ENCODE data around the gene RAET1E. TPM values are rescaled to one million over a fixed set of nuclear protein-coding genes. Genes with fewer than 3 reads are reported as not detected.
"Not testable (repeated sequence)": the region's sequence is repeated elsewhere in the genome, so short reads cannot be mapped to it uniquely, and the experiment has no call there.

RAET1E gene
- total RNA-seq, 1 donor from 2014 or later: not detected

DNA sequence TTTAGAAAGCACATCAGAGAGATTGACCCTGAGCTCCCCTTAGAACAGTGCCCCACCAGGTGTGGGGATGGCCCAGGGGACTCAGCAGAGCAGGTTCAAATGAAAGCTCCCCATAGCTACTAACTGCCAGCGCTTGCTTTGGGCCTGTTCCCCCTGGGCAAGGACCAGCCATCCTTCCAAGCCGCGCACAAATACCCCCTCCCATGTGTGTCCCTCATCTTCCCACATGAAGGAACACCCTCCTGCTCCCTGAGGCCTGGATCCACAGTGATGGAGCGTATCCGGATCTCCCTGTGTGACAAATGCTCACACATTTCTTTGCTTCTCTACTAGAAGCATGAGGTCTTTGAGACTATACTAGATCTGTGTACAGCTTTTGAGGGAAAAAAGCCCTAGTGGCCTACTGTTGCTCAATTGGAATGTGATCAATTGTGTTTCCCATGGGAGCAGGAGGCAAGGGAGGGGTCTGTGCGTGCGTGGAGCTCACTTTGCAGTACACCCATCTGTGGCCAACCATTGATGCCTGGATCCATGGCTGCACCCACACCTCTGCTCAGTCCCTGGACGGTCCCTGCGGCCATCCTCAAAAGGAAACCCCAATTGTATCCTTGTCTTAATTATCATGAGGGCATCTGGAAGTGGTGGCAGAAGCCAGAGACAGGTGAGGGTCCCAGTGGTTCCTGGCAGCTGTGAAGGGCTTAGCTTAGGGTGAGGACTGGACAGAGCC, 26.5 kb upstream of the RAET1E start:
- TF ChIP-seq, protein P1, sequence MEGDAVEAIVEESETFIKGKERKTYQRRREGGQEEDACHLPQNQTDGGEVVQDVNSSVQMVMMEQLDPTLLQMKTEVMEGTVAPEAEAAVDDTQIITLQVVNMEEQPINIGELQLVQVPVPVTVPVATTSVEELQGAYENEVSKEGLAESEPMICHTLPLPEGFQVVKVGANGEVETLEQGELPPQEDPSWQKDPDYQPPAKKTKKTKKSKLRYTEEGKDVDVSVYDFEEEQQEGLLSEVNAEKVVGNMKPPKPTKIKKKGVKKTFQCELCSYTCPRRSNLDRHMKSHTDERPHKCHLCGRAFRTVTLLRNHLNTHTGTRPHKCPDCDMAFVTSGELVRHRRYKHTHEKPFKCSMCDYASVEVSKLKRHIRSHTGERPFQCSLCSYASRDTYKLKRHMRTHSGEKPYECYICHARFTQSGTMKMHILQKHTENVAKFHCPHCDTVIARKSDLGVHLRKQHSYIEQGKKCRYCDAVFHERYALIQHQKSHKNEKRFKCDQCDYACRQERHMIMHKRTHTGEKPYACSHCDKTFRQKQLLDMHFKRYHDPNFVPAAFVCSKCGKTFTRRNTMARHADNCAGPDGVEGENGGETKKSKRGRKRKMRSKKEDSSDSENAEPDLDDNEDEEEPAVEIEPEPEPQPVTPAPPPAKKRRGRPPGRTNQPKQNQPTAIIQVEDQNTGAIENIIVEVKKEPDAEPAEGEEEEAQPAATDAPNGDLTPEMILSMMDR (IDR thresholded peaks at IDR 0.05; ENCODE audit: unreplicated experiment): no peak
- DNase-seq (ENCODE audit: low spot score in 2 of 2, unreplicated experiment in 2 of 2): peak in 1 of 2 experiments; percentile 16
- H3K9me3 Mint-ChIP-seq: no peaks in the 10 kb centered on the region
- peaks cover 13% of the 10 kb centered on the region for H3K4me1 Mint-ChIP-seq
- H3K27ac Mint-ChIP-seq: no peak overlapping the region
- no peaks in the 10 kb centered on the region for H3K36me3 Mint-ChIP-seq
- peak overlapping the region; percentile 11 for H3K4me3 Mint-ChIP-seq
- H3K27me3 Mint-ChIP-seq (ENCODE audit: low read depth): peaks cover 92% of the 10 kb centered on the region

DNA sequence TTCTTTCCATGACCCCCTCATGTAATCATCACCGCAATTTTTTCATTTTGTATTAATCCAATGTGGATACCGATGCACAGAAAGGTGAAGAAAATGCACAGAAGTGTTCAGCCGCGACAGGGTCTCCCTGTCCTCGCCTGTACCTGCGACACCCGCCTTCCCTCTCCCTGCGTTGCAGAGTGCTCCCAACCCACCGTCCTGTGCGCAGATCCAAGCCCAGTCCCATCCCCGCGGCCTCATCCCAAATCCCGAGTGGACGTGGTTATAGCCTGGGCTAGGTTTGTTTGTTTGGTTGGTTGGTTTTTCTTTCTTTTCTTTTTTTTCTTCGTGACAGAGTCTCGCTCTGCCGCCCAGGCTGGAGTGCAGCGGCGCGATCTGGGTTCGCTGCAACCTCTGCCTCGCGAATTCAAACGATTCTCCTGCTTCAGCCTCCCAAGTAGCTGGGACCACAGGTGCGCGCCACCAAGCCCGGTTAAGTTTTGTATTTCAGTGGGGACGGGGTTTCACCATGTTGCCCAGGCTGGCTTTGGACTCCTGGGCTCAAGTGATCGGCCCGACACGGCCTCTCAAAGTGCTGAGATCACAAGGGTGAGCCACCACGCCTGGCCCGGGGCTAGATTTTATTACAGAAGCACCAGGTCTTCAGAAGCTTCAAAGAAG, 25.5 kb upstream of the RAET1E start:
- H3K27me3 Mint-ChIP-seq (ENCODE audit: low read depth): peaks cover 92% of the 10 kb centered on the region
- DNase-seq (ENCODE audit: low spot score in 2 of 2, unreplicated experiment in 2 of 2): no peak
- no peak overlapping the region for H3K27ac Mint-ChIP-seq
- peak overlapping the region; percentile 69 for H3K4me3 Mint-ChIP-seq
- H3K9me3 Mint-ChIP-seq: no peaks in the 10 kb centered on the region
- TF ChIP-seq, protein P1 (IDR thresholded peaks at IDR 0.05; ENCODE audit: unreplicated experiment): no peak
- no peaks in the 10 kb centered on the region for H3K36me3 Mint-ChIP-seq
- peaks cover 13% of the 10 kb centered on the region for H3K4me1 Mint-ChIP-seq

DNA sequence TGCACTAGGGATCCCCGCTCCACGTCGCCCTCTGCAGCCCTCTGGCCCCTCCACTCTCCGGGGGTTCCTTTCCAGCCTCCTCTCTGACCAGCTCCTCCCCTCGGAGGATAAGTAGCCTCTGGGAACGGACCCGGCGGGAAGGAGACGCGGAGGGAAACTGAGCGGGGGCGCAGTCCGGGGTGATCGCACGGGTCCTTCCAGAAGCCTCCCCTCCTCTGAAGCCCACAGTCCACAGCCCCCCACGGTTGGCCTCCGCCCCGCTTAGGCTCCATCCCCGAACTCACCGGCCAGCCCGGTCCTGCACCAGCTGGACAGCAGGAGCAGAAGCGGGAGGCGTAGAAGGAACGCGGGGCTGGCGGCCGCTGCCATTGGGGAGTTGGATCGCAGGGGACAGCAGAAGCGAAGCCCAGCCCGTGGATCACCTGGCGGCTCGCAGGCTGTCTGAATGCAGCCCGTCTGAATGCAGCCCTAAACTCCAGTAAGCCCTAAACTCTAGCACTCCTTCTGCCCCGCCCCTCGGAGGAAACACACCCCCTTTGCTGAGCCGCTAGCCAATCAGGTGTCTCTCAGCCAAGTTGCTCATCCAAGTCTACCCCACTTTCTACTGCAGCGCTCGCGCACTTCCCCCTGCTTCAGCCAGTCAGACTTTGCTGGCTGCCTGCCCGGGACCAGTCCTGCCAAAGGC, 24.9 kb upstream of the RAET1E start, which contains the start of gene RAET1G:
Gene RAET1G, minus strand, starts transcription at position 480 of the 685 bp plus-strand sequence. Its CDS starts 111 bp downstream, at position 369.
- Mint-ChIP-seq H3K27me3 (ENCODE audit: low read depth) (peaks cover 92% of the 10 kb centered on the region), H3K4me3 (peak within 1 kb of the TSS; percentile 69), H3K4me1 (peaks cover 13% of the 10 kb centered on the region), H3K9me3 (no peaks in the 10 kb centered on the region), H3K27ac (no peak within 1 kb of the TSS), H3K36me3 (no peaks in the 10 kb centered on the region)
- TF ChIP-seq, protein P1 (IDR thresholded peaks at IDR 0.05; ENCODE audit: unreplicated experiment): no peak
- DNase-seq (ENCODE audit: low spot score in 2 of 2, unreplicated experiment in 2 of 2): peak; percentile 79 to 84

DNA sequence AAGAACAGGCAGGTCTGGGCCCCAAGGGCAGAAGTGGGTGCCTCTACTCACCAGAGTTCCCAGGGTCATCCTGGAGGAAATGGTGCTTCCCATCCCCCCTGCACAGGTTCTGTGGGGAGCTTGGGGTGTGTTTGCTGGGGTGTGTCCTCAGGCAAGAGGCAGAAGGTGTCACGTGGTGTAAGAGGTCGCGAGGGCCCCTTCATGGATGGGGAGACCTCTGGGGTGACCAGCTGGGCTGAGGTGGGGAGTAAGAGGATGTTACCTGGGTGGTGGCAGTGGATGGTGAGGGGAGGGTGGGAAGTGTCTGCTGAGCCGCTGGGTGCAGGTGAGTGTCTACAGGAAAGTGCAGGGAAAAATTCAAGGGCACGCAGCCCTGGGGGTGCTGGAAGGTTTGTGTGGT, 24.2 kb upstream of the RAET1E start:
- peaks cover 13% of the 10 kb centered on the region for H3K4me1 Mint-ChIP-seq

DNA sequence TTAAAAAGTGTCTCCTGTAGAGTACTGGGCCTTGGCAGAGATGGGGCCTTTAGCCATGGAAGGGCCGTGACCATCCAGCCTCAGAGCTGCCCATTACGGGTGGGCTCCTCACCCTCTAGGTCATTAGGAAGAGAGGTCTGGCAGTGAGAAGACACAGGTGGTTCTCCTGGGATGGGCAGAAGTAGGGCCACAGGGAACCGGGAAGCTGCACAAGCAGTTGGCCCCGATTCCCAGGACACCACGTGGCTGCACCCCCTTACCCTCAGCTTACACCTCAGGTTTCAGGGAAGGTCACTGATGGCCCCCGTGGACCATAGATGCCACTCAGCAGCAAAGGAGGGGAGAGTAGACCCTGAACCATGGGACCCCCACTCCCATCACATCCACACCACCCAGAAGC, 23.4 kb upstream of the RAET1E start:
- no peaks in the 10 kb centered on the region for H3K36me3 Mint-ChIP-seq
- H3K4me3 Mint-ChIP-seq: peak overlapping the region; percentile 10

More for the DNA sequence above, 24.2 kb upstream of the RAET1E start:
- H3K36me3 Mint-ChIP-seq; H3K27ac Mint-ChIP-seq; H3K9me3 Mint-ChIP-seq; DNase-seq (ENCODE audit: low spot score in 2 of 2, unreplicated experiment in 2 of 2): not testable (repeated sequence)
- Mint-ChIP-seq H3K27me3 (ENCODE audit: low read depth) (peaks cover 88% of the 10 kb centered on the region), H3K4me3 (peak overlapping the region; percentile 69)

More for the DNA sequence above, 23.4 kb upstream of the RAET1E start:
- TF ChIP-seq, protein P1 (IDR thresholded peaks at IDR 0.05; ENCODE audit: unreplicated experiment): no peak
- H3K9me3 Mint-ChIP-seq: no peaks in the 10 kb centered on the region
- peaks cover 92% of the 10 kb centered on the region for H3K27me3 Mint-ChIP-seq (ENCODE audit: low read depth)
- peaks cover 13% of the 10 kb centered on the region for H3K4me1 Mint-ChIP-seq
- H3K27ac Mint-ChIP-seq: no peak overlapping the region
- no peak for DNase-seq (ENCODE audit: low spot score in 2 of 2, unreplicated experiment in 2 of 2)
